Endothelial cell of umbilical vein (primary cell): ENCODE measurements around the gene SPRR1A. TPM values are rescaled to one million over a fixed set of nuclear protein-coding genes. Genes with fewer than 3 reads are reported as not detected.

Experiments
- BruUV-seq: library from RNA; stranded (reverse); fragments of 400-500 nt; replicated peaks from 2 replicates; lab custom pipeline; 2021; lab: Mats Ljungman, UMichigan
- CTCF ChIA-PET: fragments of 300-600, 350-600 bp; sonication (Branson Sonifier 250); formaldehyde crosslinking; loops from one replicate; lab custom pipeline; 2021; ENCODE audit warnings: antibody characterized with exemption, inconsistent platforms; lab: Charles Lee
- POLR2A ChIA-PET: fragments of 300-600, 350-600 bp; sonication (Branson Sonifier 250); formaldehyde crosslinking; loops from one replicate; lab custom pipeline; 2021; ENCODE audit warnings: antibody characterized with exemption, inconsistent platforms; lab: Charles Lee
- DNase-seq: peaks from one replicate; pipeline ENCODE4 v3.0.0-alpha.2; 2011; ENCODE audit warnings: low read depth, low spot score
- FAIRE-seq: peaks from 2 replicates; lab custom pipeline; 2011; peaks lifted over from hg19 to GRCh38; lab: Jason Lieb, UNC
- H2AFZ ChIP-seq: 2 replicates; pipeline ENCODE4 v1.6.0; 2012; ENCODE audit warnings: low read depth, low read length, control low read depth, inconsistent platforms
- H3K27ac ChIP-seq: 2 replicates; pipeline ENCODE4 v1.5.1; 2011; ENCODE audit warnings: low read depth, mild to moderate bottlenecking, control low read depth, low read length, moderate library complexity; ENCODE audit not compliant: insufficient read depth
- H3K27me3 ChIP-seq, 2 experiments: 2 replicates each; pipeline versions ENCODE4 v1.6.0 to v1.6.1; 2011; ENCODE audit warnings: low read length in 2 of 2, mixed read lengths in 1 of 2; ENCODE audit not compliant: control insufficient read depth in 2 of 2, insufficient read depth in 2 of 2
- H3K36me3 ChIP-seq, 2 experiments: 2 replicates in 1 of 2; 3 replicates in 1 of 2; pipeline ENCODE4 v1.5.1; 2011; ENCODE audit warnings: low read length in 2 of 2, mild to moderate bottlenecking in 1 of 2, moderate library complexity in 1 of 2; ENCODE audit not compliant: control insufficient read depth in 2 of 2, insufficient read depth in 2 of 2; ENCODE audit errors: extremely low read depth in 1 of 2
- H3K4me1 ChIP-seq: 3 replicates; pipeline ENCODE4 v1.5.1; 2011; ENCODE audit warnings: mild to moderate bottlenecking, low read length; ENCODE audit not compliant: control insufficient read depth, insufficient read depth; ENCODE audit errors: extremely low read depth
- H3K4me2 ChIP-seq: 2 replicates; pipeline ENCODE4 v1.6.1; 2011; ENCODE audit warnings: low read length, control low read depth, mixed read lengths; ENCODE audit not compliant: insufficient read depth
- H3K4me3 ChIP-seq, 3 experiments: fragments of 200-600 bp in 1 of 3; sonication (generic), shearing (Covaris generic) in 1 of 3; replicated peaks in 1 of 3; 2 replicates each; pipeline ENCODE4 v1.5.1; 2011 to 2016; ENCODE audit warnings: control low read depth in 3 of 3, low read length in 3 of 3, mild to moderate bottlenecking in 2 of 3, inconsistent platforms in 1 of 3, low read depth in 1 of 3, moderate library complexity in 1 of 3; ENCODE audit not compliant: insufficient read depth in 1 of 3
- H3K79me2 ChIP-seq: 2 replicates; pipeline ENCODE4 v1.6.0; 2012; ENCODE audit warnings: low read length, inconsistent platforms; ENCODE audit not compliant: control insufficient read depth, insufficient read depth
- H3K9ac ChIP-seq: replicated peaks from 2 replicates; pipeline ENCODE3; 2011; ENCODE audit warnings: low read length, control low read depth; ENCODE audit not compliant: insufficient read depth; ENCODE audit errors: extremely low read depth
- H3K9me1 ChIP-seq: replicated peaks from 3 replicates; pipeline ENCODE4 v1.6.0; 2011; ENCODE audit warnings: mild to moderate bottlenecking, low read length; ENCODE audit not compliant: control insufficient read depth, insufficient read depth; ENCODE audit errors: extremely low read depth
- H3K9me3 ChIP-seq: replicated peaks from 2 replicates; pipeline ENCODE4 v1.5.1; 2012; ENCODE audit warnings: low read length, inconsistent platforms; ENCODE audit not compliant: control insufficient read depth, insufficient read depth
- H4K20me1 ChIP-seq: replicated peaks from 2 replicates; pipeline ENCODE3; 2011; ENCODE audit warnings: mild to moderate bottlenecking, low read length; ENCODE audit not compliant: control insufficient read depth, insufficient read depth; ENCODE audit errors: extremely low read depth
- CTCF ChIP-seq, 2 donors: IDR thresholded peaks; 1 replicate in 1 of 2; 2 replicates in 1 of 2; pipeline ENCODE4 v1.5.1; 2011; ENCODE audit warnings: low read length in 2 of 2, mild to moderate bottlenecking in 2 of 2, moderate library complexity in 2 of 2, control low read depth in 1 of 2, inconsistent platforms in 1 of 2, low read depth in 1 of 2; ENCODE audit not compliant: insufficient read depth in 1 of 2; ENCODE audit errors: extremely low read depth in 1 of 2
- EZH2 ChIP-seq: IDR thresholded peaks from 2 replicates; pipeline ENCODE4 v1.6.1; 2012; ENCODE audit warnings: borderline replicate concordance, low read depth, mild to moderate bottlenecking, moderate library complexity, low read length, inconsistent platforms; ENCODE audit not compliant: severe bottlenecking
- FOS ChIP-seq: IDR thresholded peaks from 2 replicates; pipeline ENCODE4 v1.6.1; 2011; ENCODE audit warnings: mild to moderate bottlenecking, low read length, moderate library complexity, borderline replicate concordance; ENCODE audit not compliant: insufficient read depth
- GATA2 ChIP-seq: IDR thresholded peaks from 2 replicates; pipeline ENCODE4 v1.7.0; 2011; ENCODE audit warnings: low read depth, mild to moderate bottlenecking, moderate library complexity, mixed read lengths, low read length; ENCODE audit not compliant: insufficient read length, insufficient read depth
- JUN ChIP-seq: IDR thresholded peaks from 2 replicates; pipeline ENCODE4 v1.6.1; 2011; ENCODE audit warnings: borderline replicate concordance, low read depth; ENCODE audit not compliant: insufficient read length, insufficient read depth
- MAX ChIP-seq: IDR thresholded peaks from 2 replicates; pipeline ENCODE4 v1.6.1; 2011; ENCODE audit not compliant: insufficient read depth, insufficient read length
- MYC ChIP-seq: IDR thresholded peaks from one replicate; pipeline ENCODE4 v1.6.1; 2011; ENCODE audit warnings: mild to moderate bottlenecking, low read depth, low read length
- POLR2A ChIP-seq: IDR thresholded peaks from 2 replicates; pipeline ENCODE4 v1.6.1; 2012; ENCODE audit warnings: low read depth, mild to moderate bottlenecking, control low read depth, low read length
- POLR2AphosphoS5 ChIP-seq: IDR thresholded peaks from 2 replicates; pipeline ENCODE4 v1.6.1; 2012; ENCODE audit warnings: low read depth, mild to moderate bottlenecking, control low read depth, low read length, moderate library complexity; ENCODE audit not compliant: insufficient read depth
- dilution Hi-C: fragments of 300-500 bp; cut with MboI; formaldehyde crosslinking; loops from one replicate; pipeline ENCODE4 v1.15.0; 2019; ENCODE audit warnings: low sequenced_read_pairs; ENCODE audit not compliant: extremely low pct_ligation_motif_present
- intact Hi-C: fragments of 100-400 bp; cut with micrococcal nuclease; formaldehyde crosslinking; loops from one replicate; pipeline ENCODE4 v1.10.0; 2022
- polyA plus RNA-seq, 4 experiments: library from polyadenylated mRNA; depleted of rRNA in 3 of 4; stranded (reverse) in 3 of 4; unstranded in 1 of 4; fragments of >200 nt; gene quantifications; 2 replicates each; pipeline versions ENCODE4 v1.2.1 to v1.2.3, GENCODE V29; 2011 to 2012; ENCODE audit warnings: missing spikeins in 1 of 4
- total RNA-seq: library from RNA; stranded (reverse); gene quantifications from 2 replicates; pipeline ENCODE4 v1.2.3, GENCODE V29; 2021

Gene SPRR1A
- total and polyA plus RNA-seq, 2 donors (not counting 3 experiments of a cell fraction or from before 2014, with no cell fraction given) = not detected

DNA sequence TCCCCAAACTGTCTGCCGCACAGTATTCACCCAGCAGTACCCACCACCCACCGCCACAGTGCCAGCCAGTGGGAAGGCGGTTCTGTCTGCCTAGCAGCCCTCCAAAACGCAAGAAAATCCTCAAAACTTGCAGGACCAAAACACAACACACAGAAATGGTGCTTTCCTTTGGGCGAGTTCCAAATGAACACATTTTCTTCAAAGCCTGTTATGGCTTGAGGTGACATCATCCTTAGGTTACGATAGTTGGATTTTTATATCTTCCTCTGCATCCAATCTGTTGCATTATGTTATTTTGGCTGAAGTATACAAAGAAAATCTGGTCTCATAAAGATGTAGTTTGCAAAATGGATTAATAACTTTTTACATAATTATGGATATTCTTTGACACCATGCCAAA, 9.3 kb downstream of the SPRR1A start:
- BruUV-seq = no TSS peak
- Histone ChIP-seq H3K4me2 (no peak overlapping the region), H3K9me1 (no peaks in the 10 kb centered on the region), H2AFZ (no peak overlapping the region), H3K79me2 (no peaks in the 10 kb centered on the region), H3K9ac (no peak overlapping the region), H3K36me3 (no peaks in the 10 kb centered on the region), H3K27me3 (no peaks in the 10 kb centered on the region), H4K20me1 (no peaks in the 10 kb centered on the region), H3K9me3 (no peaks in the 10 kb centered on the region), H3K4me1 (no peaks in the 10 kb centered on the region), H3K4me3 (no peak overlapping the region), H3K27ac (no peak overlapping the region)
- FAIRE-seq (no peak), DNase-seq (no peak)
- CTCF ChIA-PET = no interaction called here
- POLR2A ChIA-PET = no interaction called here
- intact Hi-C loops = no loop called here
- TF ChIP-seq GATA2 = no peak
- TF ChIP-seq EZH2 = no peak
- TF ChIP-seq FOS = no peak
- TF ChIP-seq POLR2AphosphoS5 = no peak
- TF ChIP-seq MAX = no peak
- TF ChIP-seq POLR2A = no peak
- TF ChIP-seq JUN = no peak
- no peak for TF ChIP-seq CTCF (IDR thresholded peaks at IDR 0.05; ENCODE audit: extremely low read depth in 1 of 2, insufficient read depth in 1 of 2, low read depth in 1 of 2, low read length in 2 of 2)
- no peak for TF ChIP-seq MYC
- dilution Hi-C loops = no loop called here
